GM12878 (cell line): ENCODE measurements around the gene COL4A3.

ENCODE experiments used
- EP300 ChIP-seq, 2 experiments: fragments of 150-350 bp in 1 of 2; IDR thresholded peaks; 2 replicates each; pipeline ENCODE4 v1.6.1; 2011 to 2012; ENCODE audit warnings: low read depth in 2 of 2, low read length in 2 of 2, borderline replicate concordance in 1 of 2, improper control_type of control experiment in 1 of 2, inconsistent platforms in 1 of 2; ENCODE audit not compliant: control insufficient read depth in 1 of 2
- SIX5 ChIP-seq: IDR thresholded peaks from 2 replicates; pipeline ENCODE4 v1.6.1; 2011; ENCODE audit warnings: mild to moderate bottlenecking, low read depth, low read length, moderate library complexity; ENCODE audit not compliant: severe bottlenecking
- ZNF217 ChIP-seq: fragments of 450-650 bp; IDR thresholded peaks from 2 replicates; pipeline ENCODE4 v1.6.1; 2017; ENCODE audit warnings: antibody characterized with exemption, mild to moderate bottlenecking
- TF ChIP-seq, protein P1 (sequence below), 3 experiments: IDR thresholded peaks in 2 of 3; conservative IDR thresholded peaks in 1 of 3; 2 replicates each; pipeline ENCODE4 v1.5.1; 2011; ENCODE audit warnings: low read depth in 3 of 3, low read length in 3 of 3, mild to moderate bottlenecking in 3 of 3, control low read depth in 2 of 3, moderate library complexity in 2 of 3, inconsistent platforms in 1 of 3, mixed read lengths in 1 of 3; ENCODE audit not compliant: control insufficient read depth in 2 of 3, insufficient read depth in 1 of 3; ENCODE audit errors: extremely low read depth in 1 of 3

DNA sequence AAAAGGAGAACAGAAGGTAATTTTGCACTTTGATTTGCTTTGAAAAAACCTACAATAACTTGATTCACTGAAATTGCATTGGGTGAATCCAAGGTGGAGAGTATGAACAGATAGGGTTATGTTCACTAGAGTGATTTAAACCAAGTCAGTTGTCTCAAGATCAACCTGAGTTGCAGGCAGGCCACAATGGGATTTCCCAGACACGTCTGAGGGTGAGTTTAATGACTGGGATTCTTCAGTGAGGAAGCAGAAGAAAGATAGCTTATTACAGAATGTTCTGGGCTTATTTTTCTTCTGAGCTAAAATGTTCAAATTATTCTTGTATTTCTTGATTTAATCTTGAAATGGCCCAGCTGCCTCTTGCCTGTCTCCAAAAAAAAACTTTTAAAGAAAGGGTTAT, 20.5 kb upstream of the COL4A3 start:
- TF ChIP-seq, protein P1, sequence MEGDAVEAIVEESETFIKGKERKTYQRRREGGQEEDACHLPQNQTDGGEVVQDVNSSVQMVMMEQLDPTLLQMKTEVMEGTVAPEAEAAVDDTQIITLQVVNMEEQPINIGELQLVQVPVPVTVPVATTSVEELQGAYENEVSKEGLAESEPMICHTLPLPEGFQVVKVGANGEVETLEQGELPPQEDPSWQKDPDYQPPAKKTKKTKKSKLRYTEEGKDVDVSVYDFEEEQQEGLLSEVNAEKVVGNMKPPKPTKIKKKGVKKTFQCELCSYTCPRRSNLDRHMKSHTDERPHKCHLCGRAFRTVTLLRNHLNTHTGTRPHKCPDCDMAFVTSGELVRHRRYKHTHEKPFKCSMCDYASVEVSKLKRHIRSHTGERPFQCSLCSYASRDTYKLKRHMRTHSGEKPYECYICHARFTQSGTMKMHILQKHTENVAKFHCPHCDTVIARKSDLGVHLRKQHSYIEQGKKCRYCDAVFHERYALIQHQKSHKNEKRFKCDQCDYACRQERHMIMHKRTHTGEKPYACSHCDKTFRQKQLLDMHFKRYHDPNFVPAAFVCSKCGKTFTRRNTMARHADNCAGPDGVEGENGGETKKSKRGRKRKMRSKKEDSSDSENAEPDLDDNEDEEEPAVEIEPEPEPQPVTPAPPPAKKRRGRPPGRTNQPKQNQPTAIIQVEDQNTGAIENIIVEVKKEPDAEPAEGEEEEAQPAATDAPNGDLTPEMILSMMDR (IDR thresholded peaks at IDR 0.05 in 2 of 3, conservative IDR thresholded peaks at IDR 0.05 in 1 of 3; ENCODE audit: control insufficient read depth in 2 of 3, extremely low read depth in 1 of 3, insufficient read depth in 1 of 3, low read depth in 3 of 3, low read length in 3 of 3): no peak
- TF ChIP-seq ZNF217 (no peak), SIX5 (no peak), EP300 (IDR thresholded peaks at IDR 0.05; ENCODE audit: borderline replicate concordance in 1 of 2, control insufficient read depth in 1 of 2, low read depth in 2 of 2, low read length in 2 of 2) (no peak)
